ENCODE results near the gene AMOTL2.
A peak's percentile ranks its signal among the peaks of the same experiment; 100 is the strongest.

Gene AMOTL2

GRCh38 chr3:134311693-134312071 lies 62.6 kb downstream of the AMOTL2 start:
- TF ChIP-seq, protein P1, sequence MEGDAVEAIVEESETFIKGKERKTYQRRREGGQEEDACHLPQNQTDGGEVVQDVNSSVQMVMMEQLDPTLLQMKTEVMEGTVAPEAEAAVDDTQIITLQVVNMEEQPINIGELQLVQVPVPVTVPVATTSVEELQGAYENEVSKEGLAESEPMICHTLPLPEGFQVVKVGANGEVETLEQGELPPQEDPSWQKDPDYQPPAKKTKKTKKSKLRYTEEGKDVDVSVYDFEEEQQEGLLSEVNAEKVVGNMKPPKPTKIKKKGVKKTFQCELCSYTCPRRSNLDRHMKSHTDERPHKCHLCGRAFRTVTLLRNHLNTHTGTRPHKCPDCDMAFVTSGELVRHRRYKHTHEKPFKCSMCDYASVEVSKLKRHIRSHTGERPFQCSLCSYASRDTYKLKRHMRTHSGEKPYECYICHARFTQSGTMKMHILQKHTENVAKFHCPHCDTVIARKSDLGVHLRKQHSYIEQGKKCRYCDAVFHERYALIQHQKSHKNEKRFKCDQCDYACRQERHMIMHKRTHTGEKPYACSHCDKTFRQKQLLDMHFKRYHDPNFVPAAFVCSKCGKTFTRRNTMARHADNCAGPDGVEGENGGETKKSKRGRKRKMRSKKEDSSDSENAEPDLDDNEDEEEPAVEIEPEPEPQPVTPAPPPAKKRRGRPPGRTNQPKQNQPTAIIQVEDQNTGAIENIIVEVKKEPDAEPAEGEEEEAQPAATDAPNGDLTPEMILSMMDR (IDR thresholded peaks at IDR 0.05; ENCODE audit: borderline replicate concordance, insufficient read depth, low read depth, low read length): no peak
- no peak overlapping the region for H3K4me3 ChIP-seq (ENCODE audit: low read depth, low read length)

GRCh38 chr3:134311265-134311664 lies 63.0 kb downstream of the AMOTL2 start:
- H3K4me3 ChIP-seq (ENCODE audit: low read depth, low read length): no peak overlapping the region
- TF ChIP-seq, protein P1 (IDR thresholded peaks at IDR 0.05; ENCODE audit: borderline replicate concordance, insufficient read depth, low read depth, low read length): no peak

DNA sequence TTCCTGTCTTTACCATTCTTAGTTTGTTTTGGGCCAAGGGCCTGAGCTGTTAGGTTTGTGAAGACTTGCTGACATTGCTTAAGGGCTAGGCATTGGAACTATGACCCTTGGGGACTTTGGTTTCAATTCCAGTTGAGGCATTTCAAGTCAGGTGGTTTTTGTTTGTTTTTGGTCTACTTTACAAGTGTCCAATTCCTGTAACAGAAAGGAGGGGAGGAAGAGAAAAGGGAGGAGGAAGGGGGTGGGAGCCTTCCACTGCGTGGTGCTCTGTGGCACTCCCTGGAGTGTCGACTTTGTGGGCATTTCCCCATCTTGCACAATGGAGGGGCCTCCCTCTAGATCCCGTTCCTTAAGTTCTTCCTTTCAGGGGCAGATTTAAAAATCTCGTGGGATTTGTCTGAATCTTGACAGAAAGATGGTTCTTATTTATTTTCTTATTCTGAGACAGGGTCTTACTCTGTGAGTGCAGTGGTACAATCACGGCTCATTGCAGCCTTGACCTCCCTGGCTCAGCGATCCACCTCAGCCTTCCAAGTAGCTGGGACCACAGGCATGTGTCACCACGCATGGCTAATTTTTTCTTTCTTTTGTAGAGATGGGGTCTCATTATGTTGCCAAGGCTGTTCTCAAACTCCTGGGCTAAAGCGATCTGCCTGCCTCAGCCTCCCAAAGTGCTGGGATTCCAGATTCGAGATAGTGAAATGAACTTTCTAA lies 64.1 kb downstream of the AMOTL2 start:
- TF ChIP-seq, protein P1 (IDR thresholded peaks at IDR 0.05; ENCODE audit: borderline replicate concordance, insufficient read depth, low read depth, low read length): no peak
- no peak overlapping the region for H3K4me3 ChIP-seq (ENCODE audit: low read depth, low read length)

GRCh38 chr3:134308350-134308891 lies 65.8 kb downstream of the AMOTL2 start:
- H3K4me3 ChIP-seq (ENCODE audit: low read depth, low read length): no peak overlapping the region
- TF ChIP-seq, protein P1 (IDR thresholded peaks at IDR 0.05; ENCODE audit: borderline replicate concordance, insufficient read depth, low read depth, low read length): peak; percentile 99

DNA sequence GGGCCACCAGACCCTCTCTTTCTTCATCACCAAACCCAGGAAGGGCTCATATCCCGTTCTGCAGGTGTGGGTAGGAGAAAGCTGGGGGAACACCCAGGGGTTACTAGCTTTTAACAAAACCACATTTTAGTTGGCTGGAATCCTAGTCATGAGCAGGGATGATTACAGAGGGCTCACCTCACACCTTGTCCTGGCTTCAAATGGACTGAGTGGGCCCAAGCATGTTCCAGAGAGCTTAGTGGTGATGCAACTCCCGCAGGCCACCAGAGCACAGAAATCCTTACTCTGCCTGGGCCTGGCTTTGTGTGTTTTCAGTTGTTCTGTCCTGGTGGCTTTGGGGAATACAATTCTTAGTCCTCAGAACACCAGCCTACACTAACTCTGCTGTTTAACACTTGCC lies 66.8 kb downstream of the AMOTL2 start:
- H3K4me3 ChIP-seq (ENCODE audit: low read depth, low read length): no peak overlapping the region
- TF ChIP-seq, protein P1 (IDR thresholded peaks at IDR 0.05; ENCODE audit: borderline replicate concordance, insufficient read depth, low read depth, low read length): no peak

- TF ChIP-seq, protein P1 (IDR thresholded peaks at IDR 0.05; ENCODE audit: borderline replicate concordance, insufficient read depth, low read depth, low read length): no peak
These were observed 67.9 kb downstream of the AMOTL2 start for GRCh38 chr3:134306320-134306719.

More at GRCh38 chr3:134306320-134306719, 67.9 kb downstream of the AMOTL2 start:
- H3K4me3 ChIP-seq (ENCODE audit: low read depth, low read length): no peak overlapping the region
